ENCODE results near the gene SYN1.
"Not testable (repeated sequence)": the region's sequence is repeated elsewhere in the genome, so short reads cannot be mapped to it uniquely, and the experiment has no call there.

The SYN1 gene

DNA sequence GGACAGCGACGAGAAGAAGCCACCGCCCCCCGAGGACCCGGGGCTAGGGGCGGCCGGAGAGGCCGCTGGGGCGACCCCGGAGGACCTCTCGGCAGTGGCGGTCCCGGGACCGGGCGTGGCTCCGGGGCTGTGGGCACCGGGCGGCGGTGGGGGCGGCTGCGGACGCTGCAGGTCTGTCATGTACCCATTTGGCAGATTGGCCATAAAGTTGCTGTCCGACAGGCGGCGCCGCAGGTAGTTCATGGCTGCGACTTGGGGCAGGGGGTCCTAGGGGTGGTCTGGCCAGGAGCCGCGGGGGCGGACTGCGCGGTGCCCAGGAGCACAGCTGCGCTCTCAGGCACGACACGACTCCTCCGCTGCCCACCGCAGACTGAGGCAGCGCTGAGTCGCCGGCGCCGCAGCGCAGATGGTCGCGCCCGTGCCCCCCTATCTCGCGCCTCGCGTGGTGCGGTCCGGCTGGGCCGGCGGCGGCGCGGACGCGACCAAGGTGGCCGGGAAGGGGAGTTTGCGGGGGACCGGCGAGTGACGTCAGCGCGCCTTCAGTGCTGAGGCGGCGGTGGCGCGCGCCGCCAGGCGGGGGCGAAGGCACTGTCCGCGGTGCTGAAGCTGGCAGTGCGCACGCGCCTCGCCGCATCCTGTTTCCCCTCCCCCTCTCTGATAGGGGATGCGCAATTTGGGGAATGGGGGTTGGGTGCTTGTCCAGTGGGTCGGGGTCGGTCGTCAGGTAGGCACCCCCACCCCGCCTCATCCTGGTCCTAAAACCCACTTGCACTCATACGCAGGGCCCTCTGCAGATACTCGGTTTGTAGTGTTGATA lies at the start of gene SYN1:
Gene SYN1 (minus strand): TSS at position 372 of the 817 bp plus-strand sequence. CDS start 129 bp downstream, at position 243.
- DNase-seq (ENCODE audit: low read depth), result peak; percentile 65

DNA sequence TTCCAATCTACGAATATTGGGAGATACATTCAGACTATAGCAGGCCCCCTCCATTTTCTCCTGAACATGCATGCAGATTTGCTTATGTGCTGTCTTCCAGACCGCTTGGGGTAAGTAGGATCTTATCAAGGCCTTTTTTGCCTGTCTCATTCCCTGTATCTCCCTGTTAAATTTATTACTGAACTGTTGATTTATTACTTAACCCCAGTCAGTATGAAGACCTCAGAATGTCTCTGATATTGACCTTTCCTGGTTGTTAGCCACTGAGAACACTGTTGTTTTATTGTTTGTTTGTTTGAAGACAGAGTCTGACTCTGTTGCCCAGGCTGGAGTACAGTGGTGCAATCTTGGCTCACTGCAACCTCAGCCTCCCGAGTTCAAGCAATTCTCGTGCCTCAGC lies 46.1 kb upstream of the SYN1 start:
- not testable (repeated sequence) for DNase-seq (ENCODE audit: low read depth)

DNA sequence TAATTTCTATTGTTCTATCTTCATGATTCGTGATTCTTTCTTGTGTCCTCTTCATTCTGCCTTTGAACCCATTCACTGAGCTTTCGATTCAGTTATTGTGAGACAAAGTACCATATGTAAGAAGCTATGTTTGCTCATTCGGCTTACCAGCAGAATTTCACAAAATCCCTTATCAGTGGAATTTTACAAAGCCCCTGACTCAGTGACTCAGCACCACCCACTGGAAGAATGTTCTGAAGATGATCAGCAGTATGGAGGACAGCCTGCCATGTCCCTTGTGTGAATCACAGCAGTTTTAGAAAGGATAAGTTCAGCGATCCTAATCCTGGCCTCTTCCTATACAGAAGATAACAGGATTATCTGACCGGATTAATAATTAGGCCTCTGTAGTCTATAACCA lies 45.1 kb upstream of the SYN1 start:
- no peak for DNase-seq (ENCODE audit: low read depth)

DNA sequence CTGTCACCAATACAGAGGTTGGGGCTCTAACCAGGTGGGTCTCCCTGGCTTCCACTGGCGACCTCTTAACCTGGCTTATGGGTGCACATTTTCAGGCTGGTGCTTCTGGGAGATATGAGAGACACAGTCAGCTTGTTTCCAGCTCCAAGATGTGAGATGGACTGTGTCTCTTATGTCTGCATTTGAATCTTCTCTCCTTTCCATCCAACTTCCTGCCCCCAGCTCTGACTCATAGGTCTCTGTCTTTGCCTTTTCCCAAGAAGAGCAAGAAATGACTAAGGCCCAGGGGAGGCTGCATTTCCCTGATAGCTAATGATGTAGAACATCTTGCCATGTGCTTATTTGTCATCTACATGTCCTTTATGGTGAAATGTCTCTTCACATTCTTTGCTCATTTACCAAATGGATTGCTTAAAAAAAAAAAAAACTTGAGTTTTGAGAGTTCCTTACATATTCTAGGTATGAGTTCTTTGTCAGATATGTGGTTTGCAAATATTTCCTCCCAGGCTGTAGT lies 42.5 kb upstream of the SYN1 start:
- DNase-seq (ENCODE audit: low read depth), result no peak

DNA sequence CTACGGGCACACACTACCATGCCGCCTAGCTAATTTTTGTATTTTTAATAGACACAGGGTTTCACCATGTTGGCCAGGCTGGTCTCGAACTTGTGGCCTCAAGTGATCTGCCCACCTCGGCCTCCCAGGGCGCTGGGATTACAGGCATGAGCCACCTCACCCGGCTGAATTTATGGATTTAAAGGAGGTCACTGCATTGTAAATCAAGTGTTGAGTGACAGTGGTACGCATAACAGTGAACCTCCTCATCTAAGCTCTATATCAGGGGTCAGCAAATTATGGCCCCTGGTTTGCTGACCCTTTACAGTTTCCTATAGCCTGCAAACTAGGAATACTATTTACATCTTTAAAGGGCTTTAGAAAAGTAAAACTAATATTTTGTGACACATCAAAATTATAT lies 41.9 kb upstream of the SYN1 start:
- DNase-seq (ENCODE audit: low read depth), result no peak

DNA sequence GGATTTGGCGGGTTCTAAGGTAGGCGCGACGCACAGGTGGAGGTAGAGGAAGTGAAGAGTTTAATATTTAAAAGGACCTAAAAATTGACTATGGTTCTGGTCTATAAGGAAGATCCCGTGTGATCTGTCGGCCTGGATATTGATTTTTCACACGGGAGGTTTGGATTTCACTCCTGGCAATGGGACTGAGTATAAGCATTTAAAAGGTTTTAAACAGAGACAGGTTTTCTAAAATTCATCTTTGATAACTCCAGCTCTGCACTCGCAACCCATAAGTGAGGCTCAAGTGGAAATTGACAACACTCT lies 39.7 kb upstream of the SYN1 start:
- no peak for DNase-seq (ENCODE audit: low read depth)

DNA sequence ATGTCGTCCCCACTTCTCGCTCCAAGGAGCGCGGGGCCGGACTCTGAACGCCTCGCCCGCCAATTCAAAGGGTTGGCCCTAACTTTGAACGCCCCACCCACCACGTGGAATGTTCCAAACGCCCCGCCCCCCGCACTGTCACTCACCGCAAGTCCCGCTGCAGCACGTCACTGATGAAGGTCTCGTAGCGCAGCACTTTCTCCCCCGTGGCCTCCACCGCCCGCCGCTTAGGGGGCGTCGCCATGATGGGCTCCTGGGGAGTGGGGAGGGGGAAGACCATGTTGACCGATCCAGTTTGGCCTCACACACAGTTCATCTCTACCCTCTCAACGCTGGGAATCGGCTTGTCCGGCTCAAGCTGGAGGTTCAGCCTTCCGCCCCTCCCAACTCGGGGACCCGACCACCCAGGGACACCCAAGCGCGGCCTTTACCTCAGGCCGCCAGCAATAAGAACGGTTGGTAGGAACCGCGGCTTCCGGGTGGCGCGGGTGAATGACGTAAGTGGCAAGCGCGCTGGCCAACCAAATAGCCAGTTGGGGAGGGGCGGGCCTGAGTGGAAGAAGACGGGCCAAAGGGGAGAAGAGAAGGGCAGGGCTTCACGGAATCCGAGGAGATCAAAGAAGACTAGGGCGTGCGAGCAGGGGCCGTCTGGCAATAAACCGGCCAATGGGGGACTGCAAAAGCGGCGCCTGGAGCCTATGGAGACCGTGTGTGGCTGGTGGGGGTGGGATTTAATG lies 39.2 kb upstream of the SYN1 start, which contains the start of gene UXT:
Gene UXT (minus strand): TSS at position 497 of the 737 bp plus-strand sequence. CDS start 253 bp downstream, at position 244.
- DNase-seq (ENCODE audit: low read depth), result peak; percentile 86

DNA sequence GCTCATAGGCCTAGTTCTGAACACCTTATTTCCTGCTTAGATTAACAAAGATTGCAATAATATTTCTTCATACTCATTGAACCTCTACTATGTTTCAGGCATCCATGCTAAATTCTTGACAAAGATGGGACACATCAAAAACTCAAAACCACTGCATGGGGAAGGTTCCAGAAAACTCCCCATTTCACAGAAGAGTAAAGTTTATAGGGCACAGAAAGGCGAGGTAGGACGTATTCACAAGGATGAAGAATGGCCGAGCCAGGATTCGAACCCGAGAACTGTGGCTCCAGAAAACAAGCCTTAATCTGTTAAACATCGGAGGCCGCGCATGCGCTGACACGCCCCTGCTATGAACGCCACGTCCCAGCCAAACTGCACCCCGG lies 38.6 kb upstream of the SYN1 start:
- no peak for DNase-seq (ENCODE audit: low read depth)

DNA sequence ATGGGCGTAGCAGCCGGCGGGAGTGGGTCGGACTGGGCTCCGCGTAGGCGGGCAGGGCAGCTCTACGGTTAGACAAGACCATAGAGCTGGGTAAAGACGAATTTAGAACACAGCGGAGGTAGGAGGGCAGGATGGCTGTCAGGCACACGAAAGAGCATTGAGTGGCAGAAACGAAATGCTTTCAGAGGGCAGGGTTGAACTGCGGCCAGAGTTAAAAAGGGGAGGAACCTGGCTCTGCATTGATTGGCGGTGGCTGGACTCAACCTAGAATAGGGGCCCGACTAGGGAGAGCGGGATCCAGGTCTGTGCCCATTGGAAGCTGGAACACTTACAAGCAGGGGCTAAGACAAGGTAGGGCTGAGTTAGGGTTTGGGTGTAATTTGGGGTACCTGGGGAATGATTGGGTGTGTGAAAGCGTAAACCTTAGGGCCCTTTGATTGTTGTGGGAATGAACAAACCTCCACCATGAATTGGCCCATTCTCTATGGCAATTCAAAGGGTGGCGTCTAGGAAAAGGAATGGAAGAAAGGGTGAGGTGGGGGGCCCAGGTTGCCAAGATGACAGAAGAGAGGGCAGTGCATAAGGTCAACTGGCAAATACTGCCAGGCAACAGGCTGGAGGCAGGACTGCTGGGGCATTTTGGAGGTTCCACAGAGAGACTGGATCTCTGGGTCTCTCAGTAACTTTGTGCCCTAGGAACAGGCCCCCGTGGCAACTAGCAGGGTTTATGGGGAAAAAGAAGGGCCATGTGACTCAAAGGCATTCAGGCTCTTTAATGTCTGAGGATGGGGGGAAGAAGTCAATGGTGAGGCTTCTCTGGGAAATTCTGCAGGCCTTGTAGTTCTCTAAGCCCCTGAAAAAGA lies 31.6 kb upstream of the SYN1 start:
- no peak for DNase-seq (ENCODE audit: low read depth)

DNA sequence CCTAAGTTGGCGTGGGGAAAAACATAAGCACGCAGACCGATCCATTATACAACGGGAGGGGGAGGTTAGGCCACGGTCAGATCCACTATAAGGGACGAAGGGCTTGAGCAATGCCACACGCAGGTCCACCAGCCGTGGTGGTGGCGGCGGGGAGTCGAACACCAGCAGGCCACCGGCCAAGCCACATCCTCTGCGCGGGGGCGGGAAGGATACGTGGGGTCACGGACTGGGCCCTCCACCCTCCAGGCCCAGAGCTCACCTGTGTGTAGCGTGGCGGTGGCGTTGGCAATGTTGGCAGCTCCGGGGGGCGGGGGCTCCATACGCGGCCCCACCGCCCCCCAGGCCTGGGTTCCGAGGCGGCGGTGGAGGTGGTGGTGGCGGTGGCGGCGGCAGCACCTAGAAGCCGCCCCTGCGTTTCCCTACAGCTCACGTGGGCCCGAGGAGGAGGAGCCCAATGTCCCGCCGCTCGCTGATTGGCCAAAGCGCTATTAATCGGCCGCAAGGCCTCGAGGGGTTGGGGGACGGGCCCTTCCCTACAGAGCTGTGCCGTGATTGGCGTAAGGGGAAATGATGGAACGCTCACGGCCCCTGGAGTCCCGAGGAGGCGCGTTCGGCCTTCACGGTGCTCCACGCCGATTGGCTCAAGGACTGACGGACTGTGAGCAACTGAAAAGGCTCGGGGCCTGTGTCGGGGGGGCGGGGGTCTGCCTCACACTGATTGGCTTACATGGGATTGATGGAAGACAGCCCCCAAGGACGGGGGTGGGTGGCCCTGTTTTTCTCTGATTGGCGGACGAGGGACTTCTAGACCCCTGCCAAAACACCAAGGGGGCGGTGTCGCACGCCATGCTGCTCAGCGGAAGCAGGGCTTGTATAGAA lies 30.7 kb upstream of the SYN1 start, which contains the start of gene ELK1:
Gene ELK1 (minus strand): TSS at position 400 of the 879 bp plus-strand sequence. CDS start 9,122 bp downstream, outside the sequence.
- peak; percentile 86 for DNase-seq (ENCODE audit: low read depth)

DNA sequence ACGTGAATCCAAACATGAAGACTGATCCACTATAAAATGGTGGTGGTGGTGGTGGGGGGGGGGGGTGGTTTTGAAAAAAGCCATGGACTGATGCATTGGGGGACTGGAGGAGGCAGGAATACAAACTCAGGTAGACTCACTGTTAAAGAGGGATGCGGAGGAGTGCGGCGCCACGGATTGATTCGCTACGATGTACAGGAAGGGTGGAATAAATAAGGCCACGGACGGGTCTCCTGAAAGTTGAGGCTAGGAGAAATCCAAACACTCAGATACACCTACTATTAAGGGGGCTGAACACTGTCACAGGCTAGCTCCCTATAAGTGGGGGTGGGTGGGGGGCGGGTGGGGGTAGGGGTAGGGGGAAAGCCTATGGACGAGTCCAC lies 30.1 kb upstream of the SYN1 start:
- DNase-seq (ENCODE audit: low read depth), result no peak

DNA sequence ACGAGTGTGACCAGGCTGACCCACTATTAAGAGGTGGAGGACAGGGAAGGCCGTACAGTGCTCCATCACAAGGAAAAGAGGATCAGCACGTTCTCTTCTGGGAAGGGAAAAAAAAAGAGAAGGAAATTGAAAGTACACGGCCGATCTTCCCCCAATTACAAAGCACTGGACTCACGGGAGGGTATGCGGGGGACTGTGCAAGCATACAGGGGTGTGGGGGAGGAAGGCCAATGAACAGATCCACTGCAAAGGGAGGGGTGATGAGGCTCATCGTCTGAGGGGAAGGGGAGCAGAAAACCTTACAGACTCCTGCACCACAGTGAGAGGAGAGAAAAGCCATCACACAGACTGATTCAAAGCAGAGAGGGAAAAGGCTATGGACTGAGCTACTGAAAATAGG lies 29.6 kb upstream of the SYN1 start:
- no peak for DNase-seq (ENCODE audit: low read depth)

DNA sequence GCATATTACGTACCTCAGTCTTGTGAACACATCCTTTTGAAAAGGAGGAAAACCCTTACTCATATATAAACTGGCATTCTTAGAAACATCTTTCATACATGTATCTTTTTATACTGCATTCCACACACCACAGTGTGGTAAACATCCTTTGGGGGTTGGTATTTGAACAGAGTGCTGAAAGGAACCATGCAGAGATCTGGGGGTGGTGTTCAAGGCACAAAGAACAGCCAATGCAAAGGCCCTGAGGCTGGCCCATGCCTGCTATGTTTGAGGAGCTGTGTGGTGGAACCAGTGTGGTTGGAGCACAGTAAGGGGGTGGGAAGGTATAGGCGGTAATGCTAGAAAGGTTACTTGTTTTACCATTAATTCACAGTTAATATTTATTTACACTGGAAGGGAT lies 28.7 kb upstream of the SYN1 start:
- DNase-seq (ENCODE audit: low read depth), result no peak

DNA sequence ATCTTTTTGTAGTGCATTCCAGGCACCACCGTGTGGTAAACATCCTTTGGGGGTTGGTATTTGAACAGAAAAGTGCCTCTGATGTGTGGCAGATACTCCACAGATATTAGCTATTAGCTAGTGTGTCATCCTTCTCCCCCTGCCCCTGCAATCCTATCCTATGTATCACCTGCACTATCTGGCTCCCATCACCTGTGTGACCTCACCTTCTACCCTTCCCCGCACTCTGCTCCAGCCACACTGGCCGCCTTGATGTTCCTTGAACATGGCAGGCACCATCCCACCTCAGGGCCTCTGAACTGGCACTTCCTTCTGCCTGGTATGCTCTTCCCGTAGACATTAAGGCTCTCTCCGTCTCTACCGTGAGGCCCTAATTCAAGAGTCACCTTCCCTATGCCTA lies 27.0 kb upstream of the SYN1 start:
- DNase-seq (ENCODE audit: low read depth), result no peak

DNA sequence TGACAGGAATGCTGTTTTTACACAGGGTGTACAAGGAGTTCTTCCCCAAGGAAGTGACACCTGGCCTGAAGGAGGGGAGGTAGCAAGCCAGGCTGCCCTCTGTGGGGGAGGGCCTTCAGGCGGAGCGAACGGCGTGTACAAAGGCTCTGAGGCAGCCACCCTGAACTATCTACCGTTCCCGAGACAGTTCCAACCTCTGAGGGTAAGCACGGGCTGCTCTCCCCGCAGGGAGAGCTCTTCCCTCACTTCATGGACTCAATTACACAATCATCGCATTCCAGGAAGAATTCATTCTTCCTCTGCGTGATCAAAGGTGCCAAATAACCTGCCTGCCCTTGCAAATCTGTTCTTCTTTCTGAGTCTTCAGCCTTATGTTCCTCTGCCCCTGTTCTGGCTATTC lies 25.9 kb upstream of the SYN1 start:
- DNase-seq (ENCODE audit: low read depth), result no peak

DNA sequence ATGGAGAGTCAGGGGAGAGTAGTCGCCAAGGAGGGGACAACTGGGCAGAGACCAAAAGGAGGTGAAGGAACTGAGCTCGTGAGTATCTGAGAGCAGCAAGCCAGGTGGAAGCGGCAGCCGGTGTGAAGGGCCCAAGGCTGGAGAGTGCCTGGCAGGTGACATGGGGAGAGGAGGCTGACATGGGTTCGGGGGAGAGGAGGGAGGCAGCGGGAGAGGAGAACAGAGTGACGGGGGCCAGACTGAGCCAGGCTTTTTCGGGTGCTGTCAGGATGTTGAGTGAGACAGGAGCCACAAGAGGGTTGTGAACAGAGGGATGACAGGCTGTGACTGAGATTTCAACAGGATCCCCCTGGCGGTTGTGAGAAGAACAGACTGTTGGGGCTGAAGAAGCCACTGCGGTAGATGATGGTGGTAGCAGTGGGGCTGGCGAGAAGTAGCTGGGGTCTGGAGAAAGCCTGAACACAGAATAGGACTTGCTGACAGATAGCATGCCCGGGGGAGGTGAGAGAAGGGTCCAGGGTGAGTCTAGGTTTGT lies 25.0 kb upstream of the SYN1 start:
- no peak for DNase-seq (ENCODE audit: low read depth)

DNA sequence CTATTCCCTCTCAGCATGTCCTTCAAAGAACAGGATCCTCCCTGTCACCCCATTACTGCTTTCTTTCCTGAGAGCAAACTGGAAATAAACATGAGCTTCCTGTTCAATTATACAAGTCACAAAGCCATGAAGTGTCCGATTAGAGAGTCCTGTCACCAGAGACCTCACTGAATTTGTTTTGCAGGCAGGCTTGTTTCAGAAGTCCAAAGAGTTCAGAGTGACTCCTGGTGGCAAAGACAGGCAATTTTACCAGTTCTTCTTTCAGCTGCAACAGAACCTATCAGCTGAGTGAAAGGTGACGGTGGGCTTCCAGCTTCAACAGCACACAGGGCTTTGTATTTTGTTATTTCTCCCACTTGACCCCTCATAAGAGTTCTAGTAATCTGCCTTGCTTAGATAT lies 24.3 kb upstream of the SYN1 start:
- no peak for DNase-seq (ENCODE audit: low read depth)

DNA sequence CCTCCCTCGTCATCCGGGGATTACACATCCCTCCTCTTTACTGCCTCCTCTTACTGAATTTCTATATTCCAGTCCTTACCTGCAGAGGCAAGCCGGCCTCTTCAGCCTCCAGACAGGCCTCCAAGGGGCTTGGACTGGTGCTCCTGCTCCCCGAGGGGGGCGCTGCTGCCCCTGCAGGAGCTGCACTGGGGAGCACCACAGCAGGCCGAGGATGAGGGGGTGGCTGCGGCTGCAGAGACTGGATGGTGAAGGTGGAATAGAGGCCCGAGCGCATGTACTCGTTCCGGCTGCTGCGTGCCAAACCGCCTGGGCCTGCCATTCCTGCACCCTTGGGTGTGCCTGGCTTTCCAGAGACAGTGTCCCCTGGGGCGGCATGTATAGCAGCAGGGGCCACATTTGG lies 19.2 kb upstream of the SYN1 start:
- DNase-seq (ENCODE audit: low read depth), result no peak

DNA sequence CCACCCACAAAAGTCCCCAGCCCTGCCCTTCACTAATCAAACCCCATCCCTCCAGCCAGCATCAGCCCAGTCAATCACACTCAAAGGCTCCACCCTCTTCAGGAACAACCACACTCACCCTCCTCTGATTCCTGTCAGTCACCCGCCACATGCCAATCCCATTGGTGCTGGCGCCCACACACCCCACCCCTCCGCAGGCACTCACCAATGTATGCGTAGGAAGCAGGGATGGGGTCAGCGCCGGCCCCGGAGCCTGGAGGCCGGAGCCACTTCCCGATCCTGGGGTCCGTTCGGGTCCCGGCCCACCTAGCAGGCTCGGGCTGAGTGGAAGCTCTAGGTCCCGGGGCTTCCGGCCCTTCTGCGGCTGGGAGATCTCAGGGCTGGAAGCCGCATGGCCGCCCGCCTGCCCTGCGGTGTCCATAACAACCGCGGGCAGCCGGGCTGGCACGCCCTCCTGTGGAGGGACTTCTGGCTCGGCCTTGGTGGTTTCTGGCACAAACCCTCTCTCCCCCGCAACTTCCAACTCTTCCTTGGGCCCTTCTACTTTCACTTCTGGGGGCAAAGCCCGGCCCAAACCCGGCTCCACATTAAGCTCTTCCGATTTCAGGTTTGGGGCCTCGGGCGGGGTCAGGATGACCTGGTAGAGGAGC lies 18.0 kb upstream of the SYN1 start:
- DNase-seq (ENCODE audit: low read depth), result no peak

DNA sequence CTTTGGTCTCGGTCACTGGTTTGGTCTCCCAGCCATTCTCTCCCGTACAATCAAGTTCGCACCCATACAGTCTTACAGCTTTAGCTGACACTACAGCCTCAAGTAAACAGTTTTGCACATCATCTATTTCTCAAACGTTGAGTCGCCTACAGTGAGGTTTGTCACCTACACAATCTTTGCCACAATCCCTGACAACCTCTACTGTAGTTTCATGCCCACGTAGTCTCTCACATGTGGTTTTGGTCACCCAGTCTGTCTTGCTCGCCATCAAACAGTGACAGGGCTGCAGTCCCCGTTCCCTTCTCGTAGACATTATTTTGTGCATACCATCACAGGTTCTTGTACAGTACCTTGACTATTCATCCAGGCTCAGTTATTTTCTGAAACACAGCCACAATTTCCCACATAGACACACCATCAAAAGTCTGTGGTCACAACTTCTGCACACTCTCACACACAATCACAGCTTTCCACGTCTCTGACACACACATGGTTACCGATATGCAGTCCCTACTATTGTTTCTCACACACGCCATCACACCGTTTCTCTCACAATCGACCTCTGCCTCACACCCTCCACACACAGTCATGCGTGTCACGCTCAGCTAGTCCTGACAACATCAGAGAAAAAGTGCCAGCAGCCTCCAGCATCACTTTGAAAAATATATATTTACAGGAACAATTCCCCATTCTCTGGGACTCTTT lies 15.4 kb upstream of the SYN1 start:
- no peak for DNase-seq (ENCODE audit: low read depth)
